Common myeloid progenitor, CD34-positive (primary cell): ENCODE results near the gene NCOA7.
A peak's percentile ranks its signal among the peaks of the same experiment; 100 is the strongest.

ENCODE experiments used
- CTCF ChIA-PET: fragments of 350-600 bp; sonication (Branson Sonifier 250); formaldehyde crosslinking; loops from one replicate; lab custom pipeline; 2021; ENCODE audit warnings: antibody characterized with exemption; lab: Charles Lee
- POLR2A ChIA-PET: fragments of 350-600 bp; sonication (Branson Sonifier 250); formaldehyde crosslinking; loops from one replicate; lab custom pipeline; 2021; ENCODE audit warnings: antibody characterized with exemption; lab: Charles Lee
- DNase-seq, 3 donors: peaks; one replicate each; pipeline versions ENCODE4 v3.0.0 to v3.0.0-alpha.2; 2013
- H3K27ac ChIP-seq, 2 experiments: 1 replicate in 1 of 2; 2 replicates in 1 of 2; pipeline ENCODE4 v1.7.0; 2013; ENCODE audit warnings: inconsistent platforms in 2 of 2, low read length in 2 of 2, mild to moderate bottlenecking in 2 of 2, low read depth in 1 of 2, moderate library complexity in 1 of 2; ENCODE audit not compliant: severe bottlenecking in 2 of 2, insufficient read depth in 1 of 2, poor library complexity in 1 of 2
- H3K27me3 ChIP-seq, 5 experiments: replicated peaks in 2 of 5; 1 replicate in 3 of 5; 2 replicates in 2 of 5; pipeline versions ENCODE4 v1.6.1 to v1.7.0; 2013; ENCODE audit warnings: low read length in 4 of 5, mild to moderate bottlenecking in 2 of 5, moderate library complexity in 2 of 5, inconsistent platforms in 1 of 5; ENCODE audit not compliant: insufficient read depth in 5 of 5, control insufficient read depth in 4 of 5
- H3K36me3 ChIP-seq, 4 experiments: 1 replicate in 2 of 4; 2 replicates in 2 of 4; pipeline versions ENCODE4 v1.6.1 to v1.7.0; 2013; ENCODE audit warnings: low read length in 3 of 4, control low read depth in 1 of 4, mild to moderate bottlenecking in 1 of 4; ENCODE audit not compliant: control insufficient read depth in 4 of 4, insufficient read depth in 4 of 4
- H3K4me1 ChIP-seq, 4 experiments: 1 replicate in 3 of 4; 2 replicates in 1 of 4; pipeline versions ENCODE4 v1.6.1 to v1.7.1; 2013; ENCODE audit warnings: low read length in 3 of 4, mild to moderate bottlenecking in 3 of 4, control low read depth in 1 of 4, inconsistent platforms in 1 of 4, moderate library complexity in 1 of 4; ENCODE audit not compliant: control insufficient read depth in 4 of 4, insufficient read depth in 4 of 4; ENCODE audit errors: control extremely low read depth in 1 of 4
- H3K4me3 ChIP-seq, 7 experiments: 1 replicate in 4 of 7; 2 replicates in 3 of 7; pipeline versions ENCODE4 v1.5.1 to v1.7.0; 2013; ENCODE audit warnings: mild to moderate bottlenecking in 7 of 7, low read length in 6 of 7, moderate library complexity in 6 of 7, inconsistent platforms in 2 of 7, low read depth in 2 of 7, control low read depth in 1 of 7; ENCODE audit not compliant: insufficient read depth in 4 of 7, control insufficient read depth in 1 of 7; ENCODE audit errors: extremely low read depth in 1 of 7
- H3K9me3 ChIP-seq, 5 experiments: 1 replicate in 4 of 5; 2 replicates in 1 of 5; pipeline versions ENCODE4 v1.6.1 to v1.7.1; 2013; ENCODE audit warnings: low read length in 4 of 5, mild to moderate bottlenecking in 2 of 5, inconsistent platforms in 1 of 5, low read depth in 1 of 5, moderate library complexity in 1 of 5; ENCODE audit not compliant: control insufficient read depth in 4 of 5, insufficient read depth in 2 of 5; ENCODE audit errors: control extremely low read depth in 1 of 5
- WGBS: methylation state at CpG from one replicate; pipeline ENCODE4 v1.1.5; 2013; ENCODE audit not compliant: insufficient coverage; 5-methylcytosine and 5-hydroxymethylcytosine counted together

The NCOA7 gene

DNA sequence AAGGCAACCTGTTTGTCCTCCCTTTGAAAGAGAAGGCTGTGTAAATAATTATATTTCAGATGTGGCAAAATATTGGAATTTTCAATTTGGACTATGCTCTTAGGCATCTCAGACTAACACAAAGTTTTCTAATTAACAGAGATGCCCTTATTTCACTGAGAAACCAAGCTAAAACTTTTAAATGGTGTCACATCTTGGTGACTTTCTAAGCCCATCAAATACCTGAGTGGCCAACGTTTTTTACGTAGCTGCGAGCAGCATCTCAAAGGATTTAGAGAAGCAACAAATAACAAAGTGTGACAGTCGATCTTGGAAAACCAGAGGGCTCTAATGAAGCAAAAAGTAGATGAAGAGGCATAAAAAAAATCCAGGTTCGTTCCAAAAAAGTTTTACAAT lies 44.7 kb upstream of the NCOA7 start:
- CTCF ChIA-PET, result interaction anchor here (1.0 to 2.2 kb wide), 5 partner anchors 8 to 434 kb away, joined by 3 to 5 read pairs (median 4); no protein-coding TSS in a partner anchor
- DNase-seq, result no peak
- no peaks in the 10 kb centered on the region for H3K9me3 ChIP-seq
- H3K4me3 ChIP-seq, result no peak overlapping the region
- peaks cover 28 to 90% (median 46%) of the 10 kb centered on the region in 5 experiments for H3K27me3 ChIP-seq
- H3K4me1 ChIP-seq, result peaks cover 18 to 40% (median 35%) of the 10 kb centered on the region in 4 experiments
- H3K36me3 ChIP-seq, result no peaks in the 10 kb centered on the region
- 86% methylated on average over 4 of the region's 5 CpGs for WGBS
- H3K27ac ChIP-seq, result no peak overlapping the region
- POLR2A ChIA-PET, result no interaction called here

DNA sequence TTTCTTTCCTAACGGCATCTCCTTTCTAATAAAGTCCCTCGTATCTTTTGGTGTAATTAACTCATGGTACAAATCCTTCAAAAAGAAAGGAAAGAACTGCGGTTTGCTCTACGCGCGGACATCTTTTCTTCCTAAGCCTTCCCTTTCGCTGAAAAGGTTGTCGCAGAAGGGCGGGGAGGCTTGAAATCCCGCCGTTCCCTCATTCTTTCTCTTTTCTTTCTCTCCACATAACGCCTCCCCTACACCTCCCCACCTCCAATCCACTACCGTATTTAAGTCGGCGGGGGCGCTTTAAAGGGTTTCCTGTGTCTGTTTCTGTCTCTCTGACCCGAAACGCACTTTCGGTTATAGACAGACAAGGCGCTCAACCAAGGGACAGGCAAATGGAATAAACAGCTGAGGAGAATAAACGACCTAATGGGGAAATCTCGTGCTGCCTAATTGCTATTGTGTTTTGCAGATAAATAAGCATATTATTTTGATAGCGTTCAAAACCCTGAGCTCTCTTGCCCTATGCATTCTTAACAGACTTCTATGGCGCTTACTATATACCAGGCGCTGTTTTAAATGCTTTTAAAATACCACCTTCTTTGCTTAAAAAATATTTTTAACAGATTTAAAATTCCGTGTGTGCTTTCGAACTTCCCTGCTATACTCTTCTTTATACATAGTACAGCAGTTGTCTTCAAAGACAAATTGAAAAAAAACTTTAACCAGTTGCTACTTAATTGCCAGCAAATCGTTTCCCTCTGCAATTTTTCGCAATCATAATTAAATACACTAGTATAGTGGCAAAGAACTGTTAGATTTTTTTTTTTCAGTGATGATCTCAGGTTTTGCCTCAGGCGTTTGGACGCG lies 43.8 kb upstream of the NCOA7 start:
- CTCF ChIA-PET, result interaction anchor here (0.9 to 2.2 kb wide), 3 partner anchors 18 to 436 kb away, joined by 3 to 5 read pairs (median 5); no protein-coding TSS in a partner anchor
- POLR2A ChIA-PET, result no interaction called here
- H3K4me3 ChIP-seq, result peak overlapping the region in 6 of 7 experiments; percentile 44 to 79 (median 68)
- WGBS, result 2% methylated on average over 22 of the region's 32 CpGs
- no peaks in the 10 kb centered on the region for H3K9me3 ChIP-seq
- DNase-seq, result peak; percentile 68 to 86 (median 84)
- peaks cover 19 to 40% (median 35%) of the 10 kb centered on the region in 4 experiments for H3K4me1 ChIP-seq
- H3K27me3 ChIP-seq, result peaks cover 34 to 96% (median 54%) of the 10 kb centered on the region in 5 experiments
- no peaks in the 10 kb centered on the region for H3K36me3 ChIP-seq
- H3K27ac ChIP-seq, result no peak overlapping the region

DNA sequence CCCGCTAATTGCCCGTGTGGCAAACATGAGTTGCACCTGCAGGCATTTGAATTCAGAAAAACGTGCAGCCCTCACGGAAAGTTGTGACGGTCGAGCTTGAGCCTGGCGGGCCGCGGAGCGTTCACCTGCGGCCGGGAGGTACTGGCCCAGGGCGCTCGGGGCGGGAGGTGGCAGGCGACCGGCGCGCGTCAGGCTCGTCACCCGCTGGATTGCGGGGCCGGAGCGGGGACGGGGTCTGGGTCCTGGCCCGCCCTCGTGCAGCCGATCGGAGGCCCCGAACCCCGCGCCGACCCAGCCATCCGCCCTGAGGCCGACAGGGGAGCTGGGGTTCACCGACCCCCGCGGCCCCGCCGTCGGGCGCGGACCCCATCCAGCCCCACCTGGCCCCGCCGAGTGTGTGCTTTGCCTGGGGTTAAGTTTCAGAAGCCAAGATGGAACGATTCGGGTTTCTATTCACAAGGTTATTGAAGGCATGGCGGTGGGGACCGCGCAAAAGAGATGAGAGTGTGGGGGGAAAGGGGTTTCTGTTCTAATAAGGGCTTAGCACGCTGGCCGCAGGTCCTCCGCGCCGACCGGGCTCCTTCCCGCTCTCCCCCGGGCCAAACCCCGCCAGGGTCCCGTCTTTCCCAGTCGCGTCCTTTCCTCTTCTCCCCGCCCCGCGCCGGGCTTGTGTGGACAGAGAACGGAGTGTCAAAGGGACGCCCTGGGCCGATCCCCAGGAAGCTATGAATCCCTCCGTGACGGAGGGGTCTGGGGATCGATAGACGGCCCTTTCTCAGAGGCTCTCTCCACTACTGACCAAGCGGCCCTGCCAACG lies 43.0 kb upstream of the NCOA7 start:
- ChIA-PET CTCF (interaction anchor here (0.9 to 2.2 kb wide), 4 partner anchors 17 to 437 kb away, joined by 3 to 5 read pairs (median 4); no protein-coding TSS in a partner anchor), POLR2A (interaction anchor here (0.6 kb wide), 1 partner anchor 1378 kb away, joined by 3 read pairs; no protein-coding TSS in a partner anchor)
- Histone ChIP-seq H3K4me3 (peak overlapping the region; percentile 13 to 79 (median 67)), H3K4me1 (peaks cover 19 to 40% (median 35%) of the 10 kb centered on the region in 4 experiments), H3K27me3 (peaks cover 34 to 96% (median 60%) of the 10 kb centered on the region in 5 experiments), H3K27ac (no peak overlapping the region), H3K36me3 (no peaks in the 10 kb centered on the region), H3K9me3 (no peaks in the 10 kb centered on the region)
- peak in 2 of 3 donors; percentile 43 to 55 for DNase-seq
- under 1% methylated on average over 67 of the region's 76 CpGs for WGBS

DNA sequence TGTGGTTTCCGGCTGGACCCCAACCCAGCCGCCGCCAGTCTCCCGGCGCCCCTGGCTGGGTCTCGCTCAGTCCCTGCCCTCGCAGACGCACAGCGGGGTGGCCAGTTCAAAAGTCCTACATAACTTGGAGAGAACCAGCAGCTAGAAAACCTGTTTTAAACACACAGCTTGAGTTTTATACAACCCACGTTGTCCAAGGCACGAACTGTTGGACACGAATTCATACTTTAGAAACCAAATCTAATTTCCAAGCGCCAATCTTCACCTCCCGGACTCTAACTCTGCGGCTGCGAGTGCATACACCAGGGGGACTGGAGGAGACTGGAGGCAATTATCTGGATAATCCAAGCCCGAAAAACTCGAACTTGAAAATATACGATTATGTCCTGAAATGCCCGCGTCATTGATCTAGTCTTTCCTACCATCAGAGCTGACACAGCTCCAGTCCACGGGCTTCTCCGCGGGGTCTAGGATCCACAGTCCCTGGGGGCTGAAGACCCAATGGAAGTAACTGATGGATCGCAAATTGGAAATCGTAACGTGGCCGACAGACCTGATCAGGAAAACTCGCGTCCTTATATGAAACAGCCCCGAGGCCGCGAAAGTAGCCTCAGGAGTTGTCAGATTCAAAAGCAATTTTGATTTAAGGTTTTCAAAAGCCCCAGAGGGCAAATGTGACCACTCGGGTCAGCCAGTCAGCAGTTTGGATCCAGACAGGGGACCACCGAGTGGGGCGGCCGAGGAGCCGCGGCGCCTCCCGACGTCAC lies 42.2 kb upstream of the NCOA7 start:
- H3K9me3 ChIP-seq, result no peaks in the 10 kb centered on the region
- ChIA-PET CTCF (interaction anchor here (0.6 to 1.3 kb wide), 2 partner anchors 9 to 438 kb away, joined by 3 to 4 read pairs; no protein-coding TSS in a partner anchor), POLR2A (interaction anchor here (0.6 kb wide), 1 partner anchor 1377 kb away, joined by 3 read pairs; no protein-coding TSS in a partner anchor)
- H3K36me3 ChIP-seq, result no peaks in the 10 kb centered on the region
- no peak overlapping the region for H3K27ac ChIP-seq
- H3K27me3 ChIP-seq, result peaks cover 33 to 97% (median 65%) of the 10 kb centered on the region in 5 experiments
- peaks cover 19 to 40% (median 35%) of the 10 kb centered on the region in 4 experiments for H3K4me1 ChIP-seq
- peak overlapping the region; percentile 44 to 79 (median 67) for H3K4me3 ChIP-seq
- WGBS, result 2% methylated on average over 39 of the region's 42 CpGs
- peak in 2 of 3 donors; percentile 39 to 51 for DNase-seq

DNA sequence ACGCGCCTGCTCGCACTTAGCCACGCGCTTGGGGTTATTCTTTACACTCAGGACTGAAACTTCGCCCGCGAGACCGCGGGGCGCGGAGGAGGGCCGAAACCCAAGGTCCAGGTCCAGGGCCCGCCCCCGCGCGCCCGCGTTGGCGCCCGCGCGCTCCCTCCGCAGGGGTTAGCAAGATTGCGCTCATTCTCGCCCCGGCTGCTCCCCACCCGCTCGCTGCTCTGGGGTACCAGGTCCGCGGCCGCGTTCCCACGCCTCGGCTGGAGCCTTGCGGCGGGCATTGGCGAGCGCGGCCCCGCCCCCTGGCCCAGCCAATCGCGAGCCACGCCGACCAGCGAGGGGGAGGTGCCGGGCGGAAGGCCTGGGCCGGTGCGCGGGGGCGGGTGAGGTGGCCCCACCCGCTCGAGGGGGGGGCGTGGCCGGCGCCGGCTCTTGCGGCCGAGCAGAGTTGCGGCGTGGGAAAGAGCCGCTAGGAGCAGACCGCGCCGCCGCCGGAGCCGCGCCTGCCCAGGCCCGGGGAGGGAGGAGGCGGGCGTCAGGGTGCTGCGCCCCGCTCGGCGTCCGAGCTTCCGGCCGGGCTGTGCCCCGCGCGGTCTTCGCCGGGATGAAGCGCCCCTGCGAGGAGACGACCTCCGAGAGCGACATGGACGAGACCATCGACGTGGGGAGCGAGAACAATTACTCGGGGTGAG lies 41.4 kb upstream of the NCOA7 start, which contains the start of gene HEY2:
HEY2 (plus strand) TSS at position 460 of the 692 bp plus-strand sequence; CDS start at position 605, 145 bp downstream.
- peaks cover 19 to 40% (median 35%) of the 10 kb centered on the region in 4 experiments for H3K4me1 ChIP-seq
- peak; percentile 84 to 90 (median 85) for DNase-seq
- ChIA-PET POLR2A (no interaction called here), CTCF (interaction anchor here (0.6 to 13.4 kb wide), 2 partner anchors 10 to 437 kb away, joined by 4 to 211 read pairs; no protein-coding TSS in a partner anchor)
- no peaks in the 10 kb centered on the region for H3K36me3 ChIP-seq
- no peaks in the 10 kb centered on the region for H3K9me3 ChIP-seq
- peak within 1 kb of the TSS; percentile 45 to 79 (median 67) for H3K4me3 ChIP-seq
- H3K27ac ChIP-seq, result no peak within 1 kb of the TSS
- peaks cover 31 to 92% (median 63%) of the 10 kb centered on the region in 5 experiments for H3K27me3 ChIP-seq
- 0% methylated on average over 81 of the region's 95 CpGs for WGBS
